Lower leg skin (tissue), 3 donors: ENCODE measurements around the gene PTPRN2.

Source experiments
- CTCF ChIP-seq, 3 donors: fragments of 450-650 bp; IDR thresholded peaks; one replicate each; pipeline ENCODE4 v1.5.1; 2016; ENCODE audit warnings: antibody characterized with exemption in 3 of 3, mild to moderate bottlenecking in 3 of 3, moderate library complexity in 2 of 3
- POLR2A ChIP-seq, 2 donors: fragments of 450-650 bp; IDR thresholded peaks; one replicate each; pipeline ENCODE4 v1.6.1; 2016 to 2017; ENCODE audit warnings: antibody characterized with exemption in 2 of 2, mild to moderate bottlenecking in 1 of 2, moderate library complexity in 1 of 2

GRCh38 chr7:157973971-157974677 lies 613.5 kb downstream of the PTPRN2 start:
- TF ChIP-seq POLR2A (IDR thresholded peaks at IDR 0.05) (no peak), CTCF (IDR thresholded peaks at IDR 0.05) (no peak)
